HepG2 (cell line): ENCODE results near the gene PLOD2. TPM values are rescaled to one million over a fixed set of nuclear protein-coding genes. Genes with fewer than 3 reads are reported as not detected.

Experiments
- ATAC-seq: fragments of 200-7000 bp; cut with Tn5 transposase; 3 replicates; pipeline ENCODE4 v1.9.1; 2020; ENCODE audit warnings: mild to moderate bottlenecking, moderate library complexity
- BruUV-seq: library from RNA; stranded (reverse); fragments of 400-500 nt; replicated peaks from 2 replicates; lab custom pipeline; 2021; lab: Mats Ljungman, UMichigan
- CTCF ChIA-PET: fragments of 300-600 bp; formaldehyde crosslinking; extraction: SDS; loops from one replicate; lab custom pipeline; 2021; ENCODE audit warnings: low total read pairs, inconsistent platforms, low intra/inter-chr PET ratio; lab: Yijun Ruan, JAX
- POLR2A ChIA-PET: fragments of 350-600 bp; sonication (Branson Sonifier 250); formaldehyde crosslinking; loops from one replicate; lab custom pipeline; 2020; ENCODE audit warnings: antibody characterized with exemption, inconsistent platforms; lab: Yijun Ruan, JAX
- DNase-seq: peaks from one replicate; pipeline ENCODE4 v3.0.0-alpha.2; 2015; ENCODE audit warnings: low spot score
- FAIRE-seq: peaks from 3 replicates; lab custom pipeline; 2011; peaks lifted over from hg19 to GRCh38; lab: Jason Lieb, UNC
- H2AFZ ChIP-seq: one replicate; pipeline ENCODE4 v1.6.1; 2011; ENCODE audit warnings: low read length, inconsistent platforms
- H3K27ac ChIP-seq: fragments of 300-600 bp; 3 replicates; pipeline ENCODE4 v1.8.0; 2011; ENCODE audit warnings: mixed run types, mild to moderate bottlenecking, mixed read lengths, low read length, inconsistent platforms; ENCODE audit not compliant: insufficient read depth; ENCODE audit errors: extremely low read length
- H3K27me3 ChIP-seq, 2 experiments: fragments of 200-600 bp in 1 of 2; 2 replicates in 1 of 2; 3 replicates in 1 of 2; pipeline versions ENCODE4 v1.6.0 to v1.8.0; 2011; ENCODE audit warnings: low read length in 2 of 2, mild to moderate bottlenecking in 2 of 2, moderate library complexity in 2 of 2, inconsistent platforms in 1 of 2; ENCODE audit not compliant: insufficient read depth in 2 of 2, control insufficient read depth in 1 of 2
- H3K36me3 ChIP-seq, 2 experiments: fragments of 200-600 bp in 1 of 2; replicated peaks in 1 of 2; 2 replicates in 1 of 2; 3 replicates in 1 of 2; pipeline versions ENCODE4 v1.5.1 to v1.8.0; 2011; ENCODE audit warnings: low read length in 2 of 2, inconsistent platforms in 1 of 2; ENCODE audit not compliant: insufficient read depth in 2 of 2, control insufficient read depth in 1 of 2
- H3K4me1 ChIP-seq: 2 replicates; pipeline ENCODE4 v1.5.1; 2012; ENCODE audit warnings: low read length, inconsistent platforms; ENCODE audit not compliant: insufficient read depth
- H3K4me2 ChIP-seq: 2 replicates; pipeline ENCODE4 v1.6.0; 2011; ENCODE audit warnings: low read depth, low read length, inconsistent platforms
- H3K4me3 ChIP-seq, 3 experiments: fragments of 200-600 bp in 1 of 3; sonication (generic), shearing (Covaris generic) in 1 of 3; replicated peaks in 1 of 3; 2 replicates each; pipeline ENCODE4 v1.5.1; 2011 to 2016; ENCODE audit warnings: low read length in 3 of 3, inconsistent platforms in 2 of 3, low read depth in 2 of 3, mild to moderate bottlenecking in 2 of 3, control low read depth in 1 of 3, mixed read lengths in 1 of 3; ENCODE audit not compliant: insufficient read depth in 1 of 3
- H3K79me2 ChIP-seq: one replicate; pipeline ENCODE4 v1.6.1; 2011; ENCODE audit warnings: low read length, inconsistent platforms; ENCODE audit not compliant: insufficient read depth
- H3K9ac ChIP-seq: 2 replicates; pipeline ENCODE4 v1.6.0; 2011; ENCODE audit warnings: mild to moderate bottlenecking, low read depth, low read length, inconsistent platforms; ENCODE audit not compliant: insufficient read depth
- H3K9me3 ChIP-seq: 2 replicates; pipeline ENCODE4 v1.5.1; 2012; ENCODE audit warnings: mild to moderate bottlenecking, low read length
- H4K20me1 ChIP-seq: 2 replicates; pipeline ENCODE4 v1.6.0; 2011; ENCODE audit warnings: inconsistent platforms, mild to moderate bottlenecking, low read length, moderate library complexity; ENCODE audit not compliant: insufficient read depth
- FOXJ3 ChIP-seq: sonication (generic); formaldehyde crosslinking; IDR thresholded peaks from 2 replicates; pipeline ENCODE4 v1.4.0; 2020; ENCODE audit warnings: missing genetic modification reagents, mild to moderate bottlenecking, borderline replicate concordance
- FOXK2 ChIP-seq: fragments of 450-650 bp; IDR thresholded peaks from 2 replicates; pipeline ENCODE4 v1.6.1; 2016
- HNRNPUL1 ChIP-seq: fragments of 200-400 bp; formaldehyde crosslinking; IDR thresholded peaks from 2 replicates; pipeline ENCODE4 v1.6.1; 2017; ENCODE audit warnings: low read depth, mild to moderate bottlenecking, low read length, moderate library complexity
- KDM5A ChIP-seq: fragments of 200-600 bp; sonication (generic); IDR thresholded peaks from 2 replicates; pipeline ENCODE4 v1.7.0; 2018; ENCODE audit warnings: antibody characterized with exemption, mild to moderate bottlenecking, low read length, borderline replicate concordance
- KLF11 ChIP-seq: IDR thresholded peaks from 2 replicates; pipeline ENCODE4 v1.6.1; 2016; ENCODE audit warnings: missing compliant biosample characterization
- MAF1 ChIP-seq: sonication (generic); formaldehyde crosslinking; IDR thresholded peaks from 2 replicates; pipeline ENCODE4 v1.5.0; 2020; ENCODE audit warnings: missing genetic modification reagents, borderline replicate concordance
- NFIC ChIP-seq: IDR thresholded peaks from 2 replicates; pipeline ENCODE4 v1.6.1; 2012; ENCODE audit warnings: mild to moderate bottlenecking, low read length, inconsistent platforms
- REL ChIP-seq: sonication (generic); formaldehyde crosslinking; conservative IDR thresholded peaks from 2 replicates; pipeline ENCODE4 v1.8.0; 2022; ENCODE audit warnings: mild to moderate bottlenecking, missing genetic modification reagents, moderate library complexity
- SOX6 ChIP-seq, 2 experiments: fragments of 450-650 bp in 1 of 2; sonication (generic) in 1 of 2; formaldehyde crosslinking in 1 of 2; IDR thresholded peaks; 2 replicates each; pipeline versions ENCODE4 v1.4.0 to v1.6.1; 2017 to 2020; ENCODE audit warnings: antibody characterized with exemption in 1 of 2, mild to moderate bottlenecking in 1 of 2, missing genetic modification reagents in 1 of 2
- SRF ChIP-seq: IDR thresholded peaks from 2 replicates; pipeline ENCODE4 v1.6.1; 2011; ENCODE audit warnings: mild to moderate bottlenecking, low read depth, low read length, moderate library complexity
- ZBTB7B ChIP-seq: sonication (generic); formaldehyde crosslinking; IDR thresholded peaks from 2 replicates; pipeline ENCODE4 v1.4.0; 2020; ENCODE audit warnings: missing genetic modification reagents
- ZNF260 ChIP-seq: sonication (generic); formaldehyde crosslinking; IDR thresholded peaks from 2 replicates; pipeline ENCODE4 v1.4.0; 2020; ENCODE audit warnings: missing genetic modification reagents, low read depth, mild to moderate bottlenecking, borderline replicate concordance
- ZNF326 ChIP-seq: sonication (generic); formaldehyde crosslinking; IDR thresholded peaks from 2 replicates; pipeline ENCODE4 v1.4.0; 2020; ENCODE audit warnings: missing genetic modification reagents, borderline replicate concordance
- ZNF441 ChIP-seq: sonication (generic); formaldehyde crosslinking; IDR thresholded peaks from 2 replicates; pipeline ENCODE4 v1.7.0; 2021; ENCODE audit warnings: missing genetic modification reagents, borderline replicate concordance
- ZNF558 ChIP-seq: sonication (generic); formaldehyde crosslinking; IDR thresholded peaks from 2 replicates; pipeline ENCODE4 v1.9.0; 2022; ENCODE audit warnings: mild to moderate bottlenecking, missing genetic modification reagents, borderline replicate concordance
- ZNF766 ChIP-seq: sonication (generic); formaldehyde crosslinking; IDR thresholded peaks from 2 replicates; pipeline ENCODE4 v1.5.0; 2020; ENCODE audit warnings: missing genetic modification reagents, borderline replicate concordance
- ZNF788 ChIP-seq: sonication (generic); formaldehyde crosslinking; IDR thresholded peaks from 2 replicates; pipeline ENCODE4 v1.5.0; 2020; ENCODE audit warnings: mild to moderate bottlenecking, missing genetic modification reagents, borderline replicate concordance
- WGBS: methylation state at CpG from one replicate; pipeline ENCODE4 v1.1.6; 2017; ENCODE audit warnings: low lambda C conversion rate; 5-methylcytosine and 5-hydroxymethylcytosine counted together
- in situ Hi-C: cut with HindIII; loops from 2 replicates; pipeline ENCODE4 v1.10.0; 2017; ENCODE audit warnings: low pct_unique_long_range_greater_than_20kb; ENCODE audit not compliant: extremely low pct_ligation_motif_present
- intact Hi-C: fragments of 100-400 bp; cut with micrococcal nuclease; formaldehyde crosslinking; loops from one replicate; pipeline ENCODE4 v1.10.0; 2022; ENCODE audit not compliant: unreplicated experiment
- polyA plus RNA-seq, 8 experiments: library from polyadenylated mRNA; depleted of rRNA in 3 of 8; stranded (reverse) in 7 of 8; unstranded in 1 of 8; fragments of >200 nt; fragmentation: Illumina TruSeq in 4 of 8; extraction: Trizol in 4 of 8; gene quantifications; 2 replicates each; pipeline versions ENCODE4 v1.2.1 to v1.2.3, GENCODE V29; 2011 to 2016; ENCODE audit warnings: low read depth in 4 of 8, missing spikeins in 1 of 8, mixed read lengths in 1 of 8; ENCODE audit not compliant: insufficient read depth in 1 of 8
- total RNA-seq, 5 experiments: library from RNA; depleted of rRNA; stranded (reverse); fragments of >200 nt; fragmentation: Illumina TruSeq; extraction: Trizol; gene quantifications; 2 replicates each; pipeline ENCODE4 v1.2.3, GENCODE V29; 2016; ENCODE audit warnings: low read depth in 1 of 5
- TF ChIP-seq, protein P1 (sequence below): IDR thresholded peaks from 2 replicates; pipeline ENCODE4 v1.6.1; 2018; ENCODE audit warnings: missing genetic modification reagents
- TF ChIP-seq, protein P2 (sequence below): sonication (generic); formaldehyde crosslinking; IDR thresholded peaks from 2 replicates; pipeline ENCODE4 v1.9.0; 2021; ENCODE audit warnings: missing genetic modification reagents, borderline replicate concordance

PLOD2 gene
- total and polyA plus RNA-seq, 2 of the 13 experiments (the other 11 are each of a cell fraction or from before 2014, with no cell fraction given) = 107 to 161 TPM

DNA sequence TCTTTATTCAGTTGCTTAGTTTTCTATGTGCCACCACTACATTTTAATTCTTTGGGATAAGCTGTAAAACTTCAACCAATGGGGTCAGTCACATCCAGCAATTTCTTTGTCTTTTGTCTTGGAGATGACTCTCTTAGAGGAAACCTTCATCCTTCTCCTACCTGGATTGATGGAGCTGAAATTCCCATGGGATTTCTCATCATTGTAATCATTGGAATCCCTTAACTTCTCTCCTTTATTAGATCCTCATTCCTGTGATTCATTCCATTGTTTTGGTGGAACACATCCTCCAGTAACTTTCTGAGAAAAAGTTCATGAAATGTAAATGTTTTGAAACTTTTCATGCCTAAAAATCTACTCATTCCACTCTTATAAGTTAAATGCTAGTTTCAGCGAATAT is 9.6 kb upstream of the PLOD2 start:
- H3K79me2 ChIP-seq = no peaks in the 10 kb centered on the region
- 12% methylated on average over 1 of the region's 1 CpG for WGBS
- in situ Hi-C loops = no loop called here
- no peak overlapping the region for H3K9ac ChIP-seq
- CTCF ChIA-PET = no interaction called here
- TF ChIP-seq HNRNPUL1 (no peak), ZBTB7B (no peak), ZNF558 (CRISPR knock-in tag) (no peak), ZNF441 (CRISPR knock-in tag) (no peak), REL (CRISPR knock-in tag) (no peak), FOXK2 (no peak), KLF11 (CRISPR knock-in tag) (no peak), SRF (no peak), NFIC (no peak), ZNF766 (CRISPR knock-in tag) (no peak), MAF1 (CRISPR knock-in tag) (no peak), ZNF326 (CRISPR knock-in tag) (no peak), FOXJ3 (CRISPR knock-in tag) (no peak), ZNF788 (CRISPR knock-in tag) (no peak), KDM5A (no peak), SOX6 (IDR thresholded peaks at IDR 0.05) (no peak), SOX6 (CRISPR knock-in tag; IDR thresholded peaks at IDR 0.05) (no peak), ZNF260 (CRISPR knock-in tag) (no peak)
- TF ChIP-seq, protein P1, sequence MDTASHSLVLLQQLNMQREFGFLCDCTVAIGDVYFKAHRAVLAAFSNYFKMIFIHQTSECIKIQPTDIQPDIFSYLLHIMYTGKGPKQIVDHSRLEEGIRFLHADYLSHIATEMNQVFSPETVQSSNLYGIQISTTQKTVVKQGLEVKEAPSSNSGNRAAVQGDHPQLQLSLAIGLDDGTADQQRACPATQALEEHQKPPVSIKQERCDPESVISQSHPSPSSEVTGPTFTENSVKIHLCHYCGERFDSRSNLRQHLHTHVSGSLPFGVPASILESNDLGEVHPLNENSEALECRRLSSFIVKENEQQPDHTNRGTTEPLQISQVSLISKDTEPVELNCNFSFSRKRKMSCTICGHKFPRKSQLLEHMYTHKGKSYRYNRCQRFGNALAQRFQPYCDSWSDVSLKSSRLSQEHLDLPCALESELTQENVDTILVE (CRISPR knock-in tag) = no peak
- TF ChIP-seq, protein P2, sequence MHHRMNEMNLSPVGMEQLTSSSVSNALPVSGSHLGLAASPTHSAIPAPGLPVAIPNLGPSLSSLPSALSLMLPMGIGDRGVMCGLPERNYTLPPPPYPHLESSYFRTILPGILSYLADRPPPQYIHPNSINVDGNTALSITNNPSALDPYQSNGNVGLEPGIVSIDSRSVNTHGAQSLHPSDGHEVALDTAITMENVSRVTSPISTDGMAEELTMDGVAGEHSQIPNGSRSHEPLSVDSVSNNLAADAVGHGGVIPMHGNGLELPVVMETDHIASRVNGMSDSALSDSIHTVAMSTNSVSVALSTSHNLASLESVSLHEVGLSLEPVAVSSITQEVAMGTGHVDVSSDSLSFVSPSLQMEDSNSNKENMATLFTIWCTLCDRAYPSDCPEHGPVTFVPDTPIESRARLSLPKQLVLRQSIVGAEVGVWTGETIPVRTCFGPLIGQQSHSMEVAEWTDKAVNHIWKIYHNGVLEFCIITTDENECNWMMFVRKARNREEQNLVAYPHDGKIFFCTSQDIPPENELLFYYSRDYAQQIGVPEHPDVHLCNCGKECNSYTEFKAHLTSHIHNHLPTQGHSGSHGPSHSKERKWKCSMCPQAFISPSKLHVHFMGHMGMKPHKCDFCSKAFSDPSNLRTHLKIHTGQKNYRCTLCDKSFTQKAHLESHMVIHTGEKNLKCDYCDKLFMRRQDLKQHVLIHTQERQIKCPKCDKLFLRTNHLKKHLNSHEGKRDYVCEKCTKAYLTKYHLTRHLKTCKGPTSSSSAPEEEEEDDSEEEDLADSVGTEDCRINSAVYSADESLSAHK (CRISPR knock-in tag) = no peak
- H4K20me1 ChIP-seq = no peaks in the 10 kb centered on the region
- H2AFZ ChIP-seq = no peak overlapping the region
- no peak overlapping the region for H3K27ac ChIP-seq
- POLR2A ChIA-PET = interaction anchor here (1.3 kb wide), 1 partner anchor 9 kb away, joined by 8 read pairs; the partner anchor contains the start of gene PLOD2
- no peaks in the 10 kb centered on the region for H3K36me3 ChIP-seq
- H3K4me3 ChIP-seq = no peak overlapping the region
- ATAC-seq = no peak
- no peaks in the 10 kb centered on the region for H3K9me3 ChIP-seq
- FAIRE-seq = no peak
- intact Hi-C loops = loop anchor here (10.0 kb wide), 1 partner anchor 1846 kb away; no protein-coding TSS in a partner anchor
- H3K4me1 ChIP-seq = peaks cover 14% of the 10 kb centered on the region
- no peak overlapping the region for H3K4me2 ChIP-seq
- DNase-seq = no peak
- H3K27me3 ChIP-seq = no peaks in the 10 kb centered on the region
- BruUV-seq = no TSS peak
